Heart left ventricle (tissue), 13 donors: ENCODE measurements around the gene ZNF785.

Experiments
- POLR2A ChIP-seq, 2 donors: fragments of 450-650 bp; IDR thresholded peaks; one replicate each; pipeline ENCODE4 v1.6.1; 2017; ENCODE audit warnings: antibody characterized with exemption in 2 of 2, mild to moderate bottlenecking in 2 of 2, moderate library complexity in 2 of 2
- TF ChIP-seq, protein P1 (sequence below), 12 donors: fragments of 200-600 bp; sonication (generic) in 4 of 12; IDR thresholded peaks; one replicate each; pipeline versions ENCODE4 v1.5.0 to v1.8.0; 2018 to 2022; ENCODE audit warnings: antibody characterized with exemption in 12 of 12, mild to moderate bottlenecking in 5 of 12
- donor health status: ischemic (EF 13 %, LVEDD 7.1; RV severe dilation, severe dysfunction).
- donor health status: DM: no; HTN: yes; CAD: no.
- donor health status: DM: no; HTN: no; CAD: no.
- donor health status: ischemic (EF 25% LVEDD 6.9; RV normal size, moderate dysfunction).
- donor health status: ischemic (EF 25% LVEDD 5.7; RV mildly dilated, moderate dysfunction).
- donor health status: ischemic (EF 35%, LVEDD 5.7; RV mildly dilated, moderate dysfunction).
- donor health status: nonischemic (EF 11% LVEDD 7.7; RV severe dilation, severe dysfunction).
- donor health status: DM: yes; HTN: yes; CAD: no.
- donor health status: PGD.
- donor health status: ischemic (EF 29% LVEDD 5.4; RV normal size, mild dysfunction).
- donor health status: nonischemic (EF 23%, LVEDD 6.1; RV moderate dilation, normal function).

DNA sequence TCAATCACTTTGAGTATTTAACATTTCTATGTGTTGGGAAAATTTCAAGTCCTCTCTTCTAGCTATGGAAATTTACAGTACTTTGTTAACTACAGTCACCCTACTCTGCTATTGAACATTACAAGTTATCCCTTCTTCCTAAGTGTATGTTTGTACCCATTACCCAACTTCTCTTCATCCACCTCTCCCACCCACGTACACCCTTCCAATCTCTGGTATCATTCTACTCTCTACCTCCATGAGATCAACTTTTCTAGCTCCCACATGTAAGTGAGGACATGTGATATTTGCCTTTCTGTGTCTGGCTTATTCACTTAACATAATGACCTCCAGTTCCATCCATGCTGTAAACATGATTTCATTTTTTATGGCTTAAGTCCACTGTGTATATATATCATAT is 10.8 kb downstream of the ZNF785 start:
- TF ChIP-seq, protein P1, sequence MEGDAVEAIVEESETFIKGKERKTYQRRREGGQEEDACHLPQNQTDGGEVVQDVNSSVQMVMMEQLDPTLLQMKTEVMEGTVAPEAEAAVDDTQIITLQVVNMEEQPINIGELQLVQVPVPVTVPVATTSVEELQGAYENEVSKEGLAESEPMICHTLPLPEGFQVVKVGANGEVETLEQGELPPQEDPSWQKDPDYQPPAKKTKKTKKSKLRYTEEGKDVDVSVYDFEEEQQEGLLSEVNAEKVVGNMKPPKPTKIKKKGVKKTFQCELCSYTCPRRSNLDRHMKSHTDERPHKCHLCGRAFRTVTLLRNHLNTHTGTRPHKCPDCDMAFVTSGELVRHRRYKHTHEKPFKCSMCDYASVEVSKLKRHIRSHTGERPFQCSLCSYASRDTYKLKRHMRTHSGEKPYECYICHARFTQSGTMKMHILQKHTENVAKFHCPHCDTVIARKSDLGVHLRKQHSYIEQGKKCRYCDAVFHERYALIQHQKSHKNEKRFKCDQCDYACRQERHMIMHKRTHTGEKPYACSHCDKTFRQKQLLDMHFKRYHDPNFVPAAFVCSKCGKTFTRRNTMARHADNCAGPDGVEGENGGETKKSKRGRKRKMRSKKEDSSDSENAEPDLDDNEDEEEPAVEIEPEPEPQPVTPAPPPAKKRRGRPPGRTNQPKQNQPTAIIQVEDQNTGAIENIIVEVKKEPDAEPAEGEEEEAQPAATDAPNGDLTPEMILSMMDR (IDR thresholded peaks at IDR 0.05), result no peak
- no peak for TF ChIP-seq POLR2A (IDR thresholded peaks at IDR 0.05)
